GM23338 (cell line): Measurements from ENCODE around the gene ZDHHC11B.

Experiments used
- EZH2 ChIP-seq: fragments of 200-600 bp; sonication (generic); IDR thresholded peaks from one replicate; pipeline ENCODE4 v1.8.0; 2017; ENCODE audit warnings: antibody characterized with exemption, mild to moderate bottlenecking, low read depth; ENCODE audit not compliant: unreplicated experiment
- EZH2phosphoT487 ChIP-seq: fragments of 200-600 bp; sonication (generic); IDR thresholded peaks from one replicate; pipeline ENCODE4 v1.8.1; 2018; ENCODE audit warnings: antibody characterized with exemption; ENCODE audit not compliant: unreplicated experiment
- JUNB ChIP-seq: IDR thresholded peaks from one replicate; pipeline ENCODE4 v1.6.1; 2016; ENCODE audit warnings: antibody characterized with exemption; ENCODE audit not compliant: unreplicated experiment
- NANOG ChIP-seq: IDR thresholded peaks from 2 replicates; pipeline ENCODE4 v1.6.1; 2016; ENCODE audit warnings: antibody characterized with exemption, borderline replicate concordance
- POLR2AphosphoS5 ChIP-seq: IDR thresholded peaks from 2 replicates; pipeline ENCODE4 v1.6.1; 2016; ENCODE audit warnings: antibody characterized with exemption, low read depth
- TF ChIP-seq, protein P1 (sequence below), 2 experiments: fragments of 200-600 bp in 1 of 2; sonication (generic) in 1 of 2; conservative IDR thresholded peaks; 2 replicates each; pipeline versions ENCODE4 v1.5.1 to v1.6.1; 2016 to 2017; ENCODE audit warnings: antibody characterized with exemption in 2 of 2, low read depth in 2 of 2, mild to moderate bottlenecking in 2 of 2, moderate library complexity in 1 of 2
- TF ChIP-seq, protein P2 (sequence below): IDR thresholded peaks from one replicate; pipeline ENCODE4 v1.6.1; 2018; ENCODE audit warnings: antibody characterized with exemption; ENCODE audit not compliant: unreplicated experiment

- TF ChIP-seq, protein P1, sequence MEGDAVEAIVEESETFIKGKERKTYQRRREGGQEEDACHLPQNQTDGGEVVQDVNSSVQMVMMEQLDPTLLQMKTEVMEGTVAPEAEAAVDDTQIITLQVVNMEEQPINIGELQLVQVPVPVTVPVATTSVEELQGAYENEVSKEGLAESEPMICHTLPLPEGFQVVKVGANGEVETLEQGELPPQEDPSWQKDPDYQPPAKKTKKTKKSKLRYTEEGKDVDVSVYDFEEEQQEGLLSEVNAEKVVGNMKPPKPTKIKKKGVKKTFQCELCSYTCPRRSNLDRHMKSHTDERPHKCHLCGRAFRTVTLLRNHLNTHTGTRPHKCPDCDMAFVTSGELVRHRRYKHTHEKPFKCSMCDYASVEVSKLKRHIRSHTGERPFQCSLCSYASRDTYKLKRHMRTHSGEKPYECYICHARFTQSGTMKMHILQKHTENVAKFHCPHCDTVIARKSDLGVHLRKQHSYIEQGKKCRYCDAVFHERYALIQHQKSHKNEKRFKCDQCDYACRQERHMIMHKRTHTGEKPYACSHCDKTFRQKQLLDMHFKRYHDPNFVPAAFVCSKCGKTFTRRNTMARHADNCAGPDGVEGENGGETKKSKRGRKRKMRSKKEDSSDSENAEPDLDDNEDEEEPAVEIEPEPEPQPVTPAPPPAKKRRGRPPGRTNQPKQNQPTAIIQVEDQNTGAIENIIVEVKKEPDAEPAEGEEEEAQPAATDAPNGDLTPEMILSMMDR (conservative IDR thresholded peaks at IDR 0.05; ENCODE audit: low read depth in 2 of 2) = no peak; a peak in 1 of 4 replicates
- TF ChIP-seq, protein P2, sequence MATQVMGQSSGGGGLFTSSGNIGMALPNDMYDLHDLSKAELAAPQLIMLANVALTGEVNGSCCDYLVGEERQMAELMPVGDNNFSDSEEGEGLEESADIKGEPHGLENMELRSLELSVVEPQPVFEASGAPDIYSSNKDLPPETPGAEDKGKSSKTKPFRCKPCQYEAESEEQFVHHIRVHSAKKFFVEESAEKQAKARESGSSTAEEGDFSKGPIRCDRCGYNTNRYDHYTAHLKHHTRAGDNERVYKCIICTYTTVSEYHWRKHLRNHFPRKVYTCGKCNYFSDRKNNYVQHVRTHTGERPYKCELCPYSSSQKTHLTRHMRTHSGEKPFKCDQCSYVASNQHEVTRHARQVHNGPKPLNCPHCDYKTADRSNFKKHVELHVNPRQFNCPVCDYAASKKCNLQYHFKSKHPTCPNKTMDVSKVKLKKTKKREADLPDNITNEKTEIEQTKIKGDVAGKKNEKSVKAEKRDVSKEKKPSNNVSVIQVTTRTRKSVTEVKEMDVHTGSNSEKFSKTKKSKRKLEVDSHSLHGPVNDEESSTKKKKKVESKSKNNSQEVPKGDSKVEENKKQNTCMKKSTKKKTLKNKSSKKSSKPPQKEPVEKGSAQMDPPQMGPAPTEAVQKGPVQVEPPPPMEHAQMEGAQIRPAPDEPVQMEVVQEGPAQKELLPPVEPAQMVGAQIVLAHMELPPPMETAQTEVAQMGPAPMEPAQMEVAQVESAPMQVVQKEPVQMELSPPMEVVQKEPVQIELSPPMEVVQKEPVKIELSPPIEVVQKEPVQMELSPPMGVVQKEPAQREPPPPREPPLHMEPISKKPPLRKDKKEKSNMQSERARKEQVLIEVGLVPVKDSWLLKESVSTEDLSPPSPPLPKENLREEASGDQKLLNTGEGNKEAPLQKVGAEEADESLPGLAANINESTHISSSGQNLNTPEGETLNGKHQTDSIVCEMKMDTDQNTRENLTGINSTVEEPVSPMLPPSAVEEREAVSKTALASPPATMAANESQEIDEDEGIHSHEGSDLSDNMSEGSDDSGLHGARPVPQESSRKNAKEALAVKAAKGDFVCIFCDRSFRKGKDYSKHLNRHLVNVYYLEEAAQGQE = no peak
- no peak for TF ChIP-seq EZH2
- no peak for TF ChIP-seq JUNB
- TF ChIP-seq POLR2AphosphoS5 = no peak
- no peak for TF ChIP-seq EZH2phosphoT487
- no peak for TF ChIP-seq NANOG
These were observed 120.8 kb downstream of the ZDHHC11B start for GRCh38 chr5:663436-664342.
